ENCODE results near the gene GKAP1. TPM values are rescaled to one million over a fixed set of nuclear protein-coding genes. Genes with fewer than 3 reads are reported as not detected.

The GKAP1 gene
- total and polyA plus RNA-seq, 2 experiments from 2014 or later = 4.0 to 16.7 TPM

DNA sequence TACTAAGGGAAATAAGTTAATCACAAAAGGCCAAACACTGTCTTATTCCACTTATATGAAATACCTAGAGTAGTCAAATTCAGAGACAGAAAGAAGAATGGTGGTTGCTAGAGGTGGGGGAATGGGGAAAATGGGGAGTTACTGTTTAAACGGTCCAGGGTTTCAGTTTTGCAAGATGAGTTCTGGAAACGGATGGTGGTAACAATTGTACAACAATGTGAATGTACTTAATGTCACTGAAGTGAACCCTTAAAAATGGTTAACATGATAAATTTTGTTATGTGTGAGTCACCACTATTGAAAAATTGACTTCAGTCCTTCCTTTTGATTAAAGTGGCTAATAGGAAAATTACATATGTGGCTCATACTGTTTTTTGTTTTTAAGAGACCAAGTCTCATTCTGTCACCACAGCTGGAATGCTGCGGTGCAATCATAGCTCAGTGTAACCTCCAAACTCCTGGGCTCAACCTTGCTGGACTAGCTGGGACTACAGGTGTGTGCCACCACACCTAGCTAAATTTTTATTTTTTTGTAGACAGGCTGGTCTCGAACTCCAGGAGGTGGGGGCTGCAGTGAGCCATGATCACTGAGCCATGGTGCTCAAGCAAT, 118.5 kb downstream of the GKAP1 start:
- peaks cover 3% of the 10 kb centered on the region; the same call in 1 of the 3 replicates for H3K36me3 Mint-ChIP-seq (ENCODE audit: low read depth)
- Histone ChIP-seq H3K9me2 (ENCODE audit: insufficient read depth) (no peaks in the 10 kb centered on the region), H3K27me3 (ENCODE audit: insufficient read depth) (no peaks in the 10 kb centered on the region), H3K4me1 (ENCODE audit: insufficient read depth) (peaks cover 10% of the 10 kb centered on the region), H3K79me2 (replicated peaks; ENCODE audit: insufficient read depth) (peaks cover 100% of the 10 kb centered on the region), H3K36me3 (ENCODE audit: insufficient read depth) (no peaks in the 10 kb centered on the region), H4K20me1 (replicated peaks; ENCODE audit: insufficient read depth) (peaks cover 83% of the 10 kb centered on the region), H2AFZ (no peak overlapping the region), H3K4me3 (no peak overlapping the region), H3K27ac (ENCODE audit: low read depth) (no peak overlapping the region), H3F3A (replicated peaks; ENCODE audit: low read depth) (no peaks in the 10 kb centered on the region), H3K4me2 (no peak overlapping the region)
- H3K9me3 Mint-ChIP-seq = no peaks in the 10 kb centered on the region
- no peaks in the 10 kb centered on the region for H3K27me3 Mint-ChIP-seq (ENCODE audit: insufficient read depth, low read depth, poor library complexity)
- DNase-seq (ENCODE audit: low spot score) = no peak
- TF ChIP-seq STAT1 (IDR thresholded peaks at IDR 0.05; ENCODE audit: unreplicated experiment) (no peak), CREB1 (CRISPR knock-in tag; IDR thresholded peaks at IDR 0.05; ENCODE audit: low read depth) (no peak), ZNF331 (CRISPR knock-in tag; IDR thresholded peaks at IDR 0.05; ENCODE audit: low read depth) (no peak), ZNF114 (CRISPR knock-in tag; IDR thresholded peaks at IDR 0.05) (no peak), EZH2 (IDR thresholded peaks at IDR 0.05; ENCODE audit: low read depth, unreplicated experiment) (no peak), JUNB (IDR thresholded peaks at IDR 0.05; ENCODE audit: unreplicated experiment) (no peak), ZNF462 (CRISPR knock-in tag; IDR thresholded peaks at IDR 0.05) (no peak), EZH2phosphoT487 (IDR thresholded peaks at IDR 0.05; ENCODE audit: unreplicated experiment) (no peak), NANOG (IDR thresholded peaks at IDR 0.05; ENCODE audit: borderline replicate concordance) (no peak)
- TF ChIP-seq, protein P1, sequence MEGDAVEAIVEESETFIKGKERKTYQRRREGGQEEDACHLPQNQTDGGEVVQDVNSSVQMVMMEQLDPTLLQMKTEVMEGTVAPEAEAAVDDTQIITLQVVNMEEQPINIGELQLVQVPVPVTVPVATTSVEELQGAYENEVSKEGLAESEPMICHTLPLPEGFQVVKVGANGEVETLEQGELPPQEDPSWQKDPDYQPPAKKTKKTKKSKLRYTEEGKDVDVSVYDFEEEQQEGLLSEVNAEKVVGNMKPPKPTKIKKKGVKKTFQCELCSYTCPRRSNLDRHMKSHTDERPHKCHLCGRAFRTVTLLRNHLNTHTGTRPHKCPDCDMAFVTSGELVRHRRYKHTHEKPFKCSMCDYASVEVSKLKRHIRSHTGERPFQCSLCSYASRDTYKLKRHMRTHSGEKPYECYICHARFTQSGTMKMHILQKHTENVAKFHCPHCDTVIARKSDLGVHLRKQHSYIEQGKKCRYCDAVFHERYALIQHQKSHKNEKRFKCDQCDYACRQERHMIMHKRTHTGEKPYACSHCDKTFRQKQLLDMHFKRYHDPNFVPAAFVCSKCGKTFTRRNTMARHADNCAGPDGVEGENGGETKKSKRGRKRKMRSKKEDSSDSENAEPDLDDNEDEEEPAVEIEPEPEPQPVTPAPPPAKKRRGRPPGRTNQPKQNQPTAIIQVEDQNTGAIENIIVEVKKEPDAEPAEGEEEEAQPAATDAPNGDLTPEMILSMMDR (conservative IDR thresholded peaks at IDR 0.05; ENCODE audit: low read depth in 2 of 2) = no peak
- TF ChIP-seq, protein P2, sequence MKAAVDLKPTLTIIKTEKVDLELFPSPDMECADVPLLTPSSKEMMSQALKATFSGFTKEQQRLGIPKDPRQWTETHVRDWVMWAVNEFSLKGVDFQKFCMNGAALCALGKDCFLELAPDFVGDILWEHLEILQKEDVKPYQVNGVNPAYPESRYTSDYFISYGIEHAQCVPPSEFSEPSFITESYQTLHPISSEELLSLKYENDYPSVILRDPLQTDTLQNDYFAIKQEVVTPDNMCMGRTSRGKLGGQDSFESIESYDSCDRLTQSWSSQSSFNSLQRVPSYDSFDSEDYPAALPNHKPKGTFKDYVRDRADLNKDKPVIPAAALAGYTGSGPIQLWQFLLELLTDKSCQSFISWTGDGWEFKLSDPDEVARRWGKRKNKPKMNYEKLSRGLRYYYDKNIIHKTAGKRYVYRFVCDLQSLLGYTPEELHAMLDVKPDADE (IDR thresholded peaks at IDR 0.05) = no peak
- TF ChIP-seq, protein P3, sequence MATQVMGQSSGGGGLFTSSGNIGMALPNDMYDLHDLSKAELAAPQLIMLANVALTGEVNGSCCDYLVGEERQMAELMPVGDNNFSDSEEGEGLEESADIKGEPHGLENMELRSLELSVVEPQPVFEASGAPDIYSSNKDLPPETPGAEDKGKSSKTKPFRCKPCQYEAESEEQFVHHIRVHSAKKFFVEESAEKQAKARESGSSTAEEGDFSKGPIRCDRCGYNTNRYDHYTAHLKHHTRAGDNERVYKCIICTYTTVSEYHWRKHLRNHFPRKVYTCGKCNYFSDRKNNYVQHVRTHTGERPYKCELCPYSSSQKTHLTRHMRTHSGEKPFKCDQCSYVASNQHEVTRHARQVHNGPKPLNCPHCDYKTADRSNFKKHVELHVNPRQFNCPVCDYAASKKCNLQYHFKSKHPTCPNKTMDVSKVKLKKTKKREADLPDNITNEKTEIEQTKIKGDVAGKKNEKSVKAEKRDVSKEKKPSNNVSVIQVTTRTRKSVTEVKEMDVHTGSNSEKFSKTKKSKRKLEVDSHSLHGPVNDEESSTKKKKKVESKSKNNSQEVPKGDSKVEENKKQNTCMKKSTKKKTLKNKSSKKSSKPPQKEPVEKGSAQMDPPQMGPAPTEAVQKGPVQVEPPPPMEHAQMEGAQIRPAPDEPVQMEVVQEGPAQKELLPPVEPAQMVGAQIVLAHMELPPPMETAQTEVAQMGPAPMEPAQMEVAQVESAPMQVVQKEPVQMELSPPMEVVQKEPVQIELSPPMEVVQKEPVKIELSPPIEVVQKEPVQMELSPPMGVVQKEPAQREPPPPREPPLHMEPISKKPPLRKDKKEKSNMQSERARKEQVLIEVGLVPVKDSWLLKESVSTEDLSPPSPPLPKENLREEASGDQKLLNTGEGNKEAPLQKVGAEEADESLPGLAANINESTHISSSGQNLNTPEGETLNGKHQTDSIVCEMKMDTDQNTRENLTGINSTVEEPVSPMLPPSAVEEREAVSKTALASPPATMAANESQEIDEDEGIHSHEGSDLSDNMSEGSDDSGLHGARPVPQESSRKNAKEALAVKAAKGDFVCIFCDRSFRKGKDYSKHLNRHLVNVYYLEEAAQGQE (IDR thresholded peaks at IDR 0.05; ENCODE audit: unreplicated experiment) = no peak
- no peak overlapping the region for H3K4me3 Mint-ChIP-seq
- peaks cover 22% of the 10 kb centered on the region; the same call in 2 of the 3 replicates for H3K4me1 Mint-ChIP-seq
- no peak for ATAC-seq
- no peak overlapping the region; the same call in 1 of the 2 replicates for H3K27ac Mint-ChIP-seq
